ENCODE data around the gene CHRNE. TPM values are rescaled to one million over a fixed set of nuclear protein-coding genes. Genes with fewer than 3 reads are reported as not detected.
A peak's percentile ranks its signal among the peaks of the same experiment; 100 is the strongest.
"Not testable (repeated sequence)": the region's sequence is repeated elsewhere in the genome, so short reads cannot be mapped to it uniquely, and the experiment has no call there.

CHRNE gene
- total RNA-seq, 4 donors from 2014 or later, result 0.57 TPM; not detected in 3

DNA sequence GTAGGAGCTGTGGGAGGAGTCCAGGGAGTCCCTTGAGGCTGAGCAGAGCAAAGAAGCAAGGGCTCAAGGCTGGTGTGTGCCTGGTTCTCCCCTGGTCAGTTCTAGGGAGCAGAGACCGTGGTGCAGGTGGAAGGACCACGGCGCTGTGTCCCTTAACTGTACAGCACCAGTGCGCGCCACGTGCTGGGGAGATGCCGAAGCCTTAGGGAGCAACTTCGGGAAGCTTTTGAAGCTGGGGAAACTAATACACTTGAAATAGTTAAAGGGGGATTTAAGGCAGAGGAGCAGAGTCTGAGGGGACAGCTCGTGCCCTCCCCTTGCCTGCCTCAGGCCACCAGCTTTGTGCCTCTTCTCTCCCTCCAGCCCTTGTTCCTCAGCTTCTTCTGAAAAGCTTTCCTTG lies 42.2 kb downstream of the CHRNE start:
- H3K4me1 ChIP-seq, result peaks cover 23 to 89% (median 37%) of the 10 kb centered on the region in 3 donors

DNA sequence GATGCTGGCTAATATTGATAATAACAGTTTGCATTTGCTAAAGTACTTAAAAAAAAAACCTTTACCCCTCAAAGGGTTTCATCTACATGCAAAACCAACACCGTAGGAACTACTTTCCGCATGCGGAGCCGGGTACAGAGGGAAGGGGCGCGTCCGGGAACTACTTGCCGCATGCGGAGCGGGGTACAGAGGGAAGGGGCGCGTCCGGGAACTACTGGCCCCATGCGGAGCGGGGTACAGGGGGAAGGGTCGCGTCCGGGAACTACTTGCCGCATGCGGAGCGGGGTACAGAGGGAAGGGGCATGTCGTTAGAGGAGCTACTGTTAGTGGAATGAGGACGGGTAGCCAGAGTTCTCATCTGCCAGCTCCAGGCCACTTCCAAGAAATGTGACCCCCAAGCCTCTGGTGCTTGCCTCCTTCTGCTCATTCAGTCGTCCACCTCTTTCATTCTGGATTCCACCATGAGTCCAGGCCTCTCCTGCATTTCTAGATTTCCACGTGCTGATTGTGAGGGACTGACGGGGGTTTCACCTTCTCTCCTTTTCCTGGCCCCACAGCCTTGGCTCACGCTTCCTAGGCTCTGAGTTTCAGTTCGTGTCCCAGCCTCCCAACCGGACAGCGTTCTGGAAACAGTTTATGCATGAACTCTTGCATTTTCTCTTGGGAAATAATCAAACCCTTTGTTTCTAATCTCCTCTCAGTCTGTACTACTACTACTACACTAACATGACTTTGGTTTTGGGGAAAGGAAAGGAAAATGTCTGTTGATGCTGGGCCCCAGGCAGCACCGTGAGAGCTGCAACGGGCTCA lies 42.9 kb downstream of the CHRNE start:
- no peak for TF ChIP-seq POLR2A (IDR thresholded peaks at IDR 0.05)
- TF ChIP-seq, protein P1, sequence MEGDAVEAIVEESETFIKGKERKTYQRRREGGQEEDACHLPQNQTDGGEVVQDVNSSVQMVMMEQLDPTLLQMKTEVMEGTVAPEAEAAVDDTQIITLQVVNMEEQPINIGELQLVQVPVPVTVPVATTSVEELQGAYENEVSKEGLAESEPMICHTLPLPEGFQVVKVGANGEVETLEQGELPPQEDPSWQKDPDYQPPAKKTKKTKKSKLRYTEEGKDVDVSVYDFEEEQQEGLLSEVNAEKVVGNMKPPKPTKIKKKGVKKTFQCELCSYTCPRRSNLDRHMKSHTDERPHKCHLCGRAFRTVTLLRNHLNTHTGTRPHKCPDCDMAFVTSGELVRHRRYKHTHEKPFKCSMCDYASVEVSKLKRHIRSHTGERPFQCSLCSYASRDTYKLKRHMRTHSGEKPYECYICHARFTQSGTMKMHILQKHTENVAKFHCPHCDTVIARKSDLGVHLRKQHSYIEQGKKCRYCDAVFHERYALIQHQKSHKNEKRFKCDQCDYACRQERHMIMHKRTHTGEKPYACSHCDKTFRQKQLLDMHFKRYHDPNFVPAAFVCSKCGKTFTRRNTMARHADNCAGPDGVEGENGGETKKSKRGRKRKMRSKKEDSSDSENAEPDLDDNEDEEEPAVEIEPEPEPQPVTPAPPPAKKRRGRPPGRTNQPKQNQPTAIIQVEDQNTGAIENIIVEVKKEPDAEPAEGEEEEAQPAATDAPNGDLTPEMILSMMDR (IDR thresholded peaks at IDR 0.05), result no peak
- Histone ChIP-seq H3K27ac (peak overlapping the region; percentile 83 to 93 (median 86)), H3K4me1 (peaks cover 23 to 95% (median 37%) of the 10 kb centered on the region in 3 donors), H3K36me3 (peaks cover 0 to 27% (median 0%) of the 10 kb centered on the region in 3 donors), H3K9me3 (no peaks in the 10 kb centered on the region), H3K4me3 (peak overlapping the region; percentile 51 to 65 (median 56)), H3K27me3 (no peaks in the 10 kb centered on the region)
- 44 to 67% methylated on average over 30 to 32 of the region's 32 CpGs for WGBS, 2 donors
- no peak for DNase-seq
- intact Hi-C loops (cut with DNase I), result no loop called here

More for the DNA sequence above, 42.2 kb downstream of the CHRNE start:
- Histone ChIP-seq H3K4me3 (peak overlapping the region; percentile 51 to 65 (median 56)), H3K36me3 (peaks cover 0 to 29% (median 0%) of the 10 kb centered on the region in 3 donors), H3K9me3 (no peaks in the 10 kb centered on the region), H3K27me3 (no peaks in the 10 kb centered on the region), H3K27ac (peak overlapping the region; percentile 83 to 93 (median 86))
- intact Hi-C loops (cut with DNase I), result no loop called here
- WGBS, 2 donors, result 58 to 77% methylated on average over 9 of the region's 9 CpGs
- DNase-seq, result no peak
- TF ChIP-seq POLR2A (IDR thresholded peaks at IDR 0.05), result no peak
- TF ChIP-seq, protein P1 (IDR thresholded peaks at IDR 0.05), result no peak

DNA sequence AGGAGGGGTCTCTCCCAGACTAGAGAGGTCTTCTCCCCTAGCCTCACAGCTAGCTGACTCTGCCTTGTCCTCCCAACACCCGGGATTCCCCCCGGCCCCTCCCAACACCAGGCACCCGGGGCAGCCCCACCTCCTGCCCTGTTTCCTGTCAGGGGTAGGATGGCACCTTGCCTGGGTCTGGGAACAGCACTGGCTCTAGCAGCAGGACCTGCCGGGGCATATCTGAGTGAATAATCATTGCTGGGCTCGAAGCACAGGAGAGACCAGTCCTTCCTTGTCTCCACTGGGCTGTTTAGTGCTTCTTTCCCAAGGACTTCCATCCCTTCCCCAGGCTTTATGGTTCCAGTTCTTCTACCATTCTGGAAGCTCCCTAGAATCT lies 44.0 kb downstream of the CHRNE start:
- TF ChIP-seq, protein P1 (IDR thresholded peaks at IDR 0.05), result no peak
- TF ChIP-seq POLR2A (IDR thresholded peaks at IDR 0.05), result peak in 2 of 4 donors; percentile 50 to 52
- H3K36me3 ChIP-seq, result peaks cover 0 to 22% (median 0%) of the 10 kb centered on the region in 3 donors
- DNase-seq, result no peak
- peaks cover 29 to 100% (median 40%) of the 10 kb centered on the region in 3 donors for H3K4me1 ChIP-seq
- peak overlapping the region; percentile 83 to 93 (median 84) for H3K27ac ChIP-seq
- H3K4me3 ChIP-seq, result peak overlapping the region; percentile 51 to 65 (median 56)
- intact Hi-C loops (cut with DNase I), result no loop called here
- H3K9me3 ChIP-seq, result no peaks in the 10 kb centered on the region
- H3K27me3 ChIP-seq, result no peaks in the 10 kb centered on the region
- 14 to 20% methylated on average over 5 of the region's 5 CpGs for WGBS, 2 donors

DNA sequence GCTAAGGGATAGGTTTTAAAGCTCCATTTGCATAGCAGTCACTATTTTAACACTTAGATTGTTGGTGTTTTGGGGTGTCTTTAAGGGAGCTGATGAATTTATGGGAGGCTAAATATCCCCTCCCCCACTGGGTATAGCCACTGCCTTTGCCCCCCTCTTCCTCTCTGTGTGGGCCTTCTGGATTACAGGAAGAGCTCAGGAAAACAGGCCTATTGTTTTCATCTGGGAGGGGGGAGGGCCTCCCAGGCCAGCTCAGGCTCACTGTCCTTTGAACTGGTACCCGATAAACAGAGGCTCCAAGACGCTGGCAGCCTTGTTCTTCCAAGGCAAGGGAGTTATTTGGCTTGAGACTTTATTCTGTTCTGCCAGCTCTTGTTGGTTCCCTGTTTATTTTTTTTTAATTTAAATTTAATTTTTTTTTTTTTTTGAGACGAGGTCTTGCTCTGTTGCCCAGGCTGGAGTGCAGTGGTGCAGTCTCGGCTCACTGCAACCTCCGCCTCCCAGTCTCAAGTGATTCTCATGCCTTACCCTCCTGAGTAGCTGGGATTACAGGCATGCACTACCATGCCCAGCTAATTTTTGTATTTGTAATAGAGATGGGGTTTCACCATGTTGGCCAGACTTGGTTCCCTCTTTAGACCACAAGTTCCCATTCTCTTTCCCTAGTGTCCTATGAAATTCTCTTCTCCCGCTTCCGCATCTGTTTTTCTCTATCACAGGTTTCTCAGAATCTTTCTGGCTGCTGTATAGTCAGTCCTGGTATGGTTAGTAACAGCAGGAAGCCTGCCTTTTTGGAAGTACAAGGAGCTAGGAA lies 44.6 kb downstream of the CHRNE start:
- Histone ChIP-seq H3K27ac (peak overlapping the region; percentile 83 to 93 (median 84)), H3K4me3 (peak overlapping the region; percentile 51 to 65 (median 56)), H3K4me1 (peaks cover 35 to 100% (median 43%) of the 10 kb centered on the region in 3 donors), H3K27me3 (no peaks in the 10 kb centered on the region), H3K36me3 (peaks cover 0 to 22% (median 0%) of the 10 kb centered on the region in 3 donors), H3K9me3 (no peaks in the 10 kb centered on the region)
- WGBS, 2 donors, result 23 to 25% methylated on average over 6 to 7 of the region's 7 CpGs
- intact Hi-C loops (cut with DNase I), result no loop called here
- no peak for DNase-seq
- TF ChIP-seq, protein P1 (IDR thresholded peaks at IDR 0.05), result no peak
- no peak for TF ChIP-seq POLR2A (IDR thresholded peaks at IDR 0.05)

DNA sequence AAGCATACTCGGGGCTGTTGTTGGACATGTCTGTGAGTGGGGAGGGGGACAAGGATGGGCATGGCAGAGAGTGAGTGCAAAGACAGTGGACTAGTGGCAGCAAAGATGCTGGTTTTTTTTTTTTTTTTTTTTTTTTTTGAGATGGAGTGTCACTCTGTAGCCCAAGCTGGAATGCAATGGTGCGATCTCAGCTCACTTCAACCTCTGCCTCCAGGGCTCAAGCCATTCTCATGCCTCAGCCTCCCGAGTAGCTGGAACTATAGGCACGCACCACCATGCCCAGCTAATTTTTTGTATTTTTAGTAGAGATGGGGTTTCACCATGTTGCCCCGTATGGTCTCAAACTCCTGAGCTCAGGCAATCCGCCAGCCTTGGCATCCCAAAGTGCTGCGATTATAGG lies 45.6 kb downstream of the CHRNE start:
- H3K4me3 ChIP-seq, result not testable (repeated sequence)
- WGBS, 2 donors, result 38 to 69% methylated on average over 6 to 7 of the region's 7 CpGs

More for the DNA sequence above, 45.6 kb downstream of the CHRNE start:
- Histone ChIP-seq H3K36me3 (peaks cover 0 to 22% (median 0%) of the 10 kb centered on the region in 3 donors), H3K4me1 (peaks cover 36 to 95% (median 37%) of the 10 kb centered on the region in 3 donors), H3K27ac (peak overlapping the region; percentile 83 to 93 (median 84))
- H3K9me3 ChIP-seq; intact Hi-C loops (cut with DNase I); H3K27me3 ChIP-seq; DNase-seq: not testable (repeated sequence)
